Stromal cell of bone marrow (primary cell): ENCODE results near the gene RRP1.
"Not testable (repeated sequence)": the region's sequence is repeated elsewhere in the genome, so short reads cannot be mapped to it uniquely, and the experiment has no call there.

ENCODE experiments used
- DNase-seq: peaks from one replicate; pipeline ENCODE4 v3.0.0-alpha.2; 2012; ENCODE audit warnings: low read depth

Gene RRP1

DNA sequence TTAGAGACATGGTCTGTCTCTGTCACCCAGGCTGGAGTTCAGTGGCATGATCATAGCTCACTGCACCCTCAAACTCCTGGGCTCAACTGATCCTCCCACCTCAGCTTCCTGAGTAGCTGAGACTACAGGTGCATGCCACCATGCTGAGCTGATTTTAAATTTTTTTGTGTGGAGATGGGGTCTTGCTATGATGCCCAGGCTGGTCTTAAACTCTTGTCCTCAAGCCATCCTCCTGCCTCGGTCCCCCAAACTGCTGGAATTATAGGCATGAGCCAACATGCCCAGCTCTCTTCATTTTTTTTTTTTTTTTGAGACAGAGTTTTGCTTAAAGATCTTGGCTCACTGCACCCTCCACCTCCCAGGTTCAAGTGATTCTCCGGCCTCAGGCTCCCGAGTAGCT lies 50.9 kb downstream of the RRP1 start:
- no peak for DNase-seq

DNA sequence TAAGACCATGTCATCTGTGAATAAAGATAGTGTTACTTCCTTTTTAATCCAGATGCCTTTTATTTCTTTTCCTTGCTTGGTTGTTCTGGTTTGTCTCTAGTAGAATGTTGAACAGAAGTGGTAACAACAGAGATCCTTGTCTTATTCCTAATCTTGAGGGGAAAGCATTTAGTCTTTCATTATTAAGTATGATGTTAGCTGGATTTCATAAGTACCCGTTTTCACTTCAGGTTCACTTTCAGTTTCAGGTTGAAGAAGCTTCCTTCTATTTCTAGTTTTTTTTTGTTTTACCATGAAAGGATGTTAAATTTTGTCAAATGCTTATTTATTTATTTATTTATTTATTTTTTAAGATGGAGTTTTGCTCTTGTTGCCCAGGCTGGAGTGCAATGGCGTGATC lies 53.4 kb downstream of the RRP1 start:
- no peak for DNase-seq

DNA sequence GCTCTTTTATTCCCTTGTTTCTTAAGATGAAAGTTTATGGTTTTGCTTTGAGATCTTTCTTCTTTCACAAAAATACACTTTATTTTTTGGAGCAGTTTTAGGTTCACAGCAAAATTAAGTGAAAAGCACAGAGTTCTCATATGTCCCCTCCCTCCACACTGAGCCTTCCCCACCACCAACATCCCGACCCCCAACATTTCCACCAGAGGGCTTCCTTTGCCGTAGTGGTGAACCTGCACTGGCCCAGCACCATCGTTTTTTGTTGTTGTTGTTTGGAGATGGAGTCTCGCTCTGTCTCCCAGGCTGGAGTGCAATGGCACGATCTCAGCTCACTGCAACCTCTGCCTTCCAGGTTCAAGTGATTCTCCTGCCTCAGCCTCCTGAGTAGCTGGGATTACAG lies 55.5 kb downstream of the RRP1 start:
- DNase-seq, result not testable (repeated sequence)

DNA sequence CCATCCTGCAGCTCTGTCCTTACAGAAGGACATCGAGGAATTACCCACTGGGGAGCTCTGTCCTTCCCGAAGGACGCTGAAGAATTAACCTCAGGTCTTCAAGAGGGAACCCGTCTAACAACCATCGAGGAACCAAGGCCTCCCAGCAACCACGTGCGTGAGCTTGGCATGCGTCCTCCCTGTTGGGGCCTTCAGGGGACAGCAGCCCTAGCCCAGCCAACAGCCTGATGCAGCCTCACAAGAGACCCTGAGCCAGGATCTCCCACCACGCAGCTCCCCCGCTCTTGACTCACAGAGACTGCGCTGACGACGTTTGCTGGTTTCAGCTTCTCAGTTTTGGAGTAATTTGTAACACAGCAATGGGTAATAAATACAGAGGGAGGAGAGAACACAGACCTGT lies 56.0 kb downstream of the RRP1 start:
- DNase-seq, result no peak

DNA sequence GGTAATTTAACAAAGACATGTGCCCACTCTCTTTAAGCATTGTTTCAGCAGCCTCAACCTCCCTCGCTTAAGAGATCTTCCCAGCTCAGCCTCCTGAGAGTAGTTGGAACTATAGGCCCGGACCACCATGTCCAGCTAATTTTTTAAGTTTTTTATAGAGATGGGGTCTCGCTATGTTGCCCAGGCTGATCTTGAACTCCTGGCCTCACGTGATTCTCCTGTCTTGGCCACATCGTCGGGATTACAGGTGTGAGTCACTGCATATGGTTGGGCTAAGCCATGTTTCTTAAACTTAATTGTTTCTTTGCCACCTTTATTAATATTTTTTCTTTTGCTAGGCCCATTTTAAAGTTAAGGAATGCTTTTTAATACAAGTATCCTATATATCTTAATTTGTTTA lies 57.1 kb downstream of the RRP1 start:
- no peak for DNase-seq

DNA sequence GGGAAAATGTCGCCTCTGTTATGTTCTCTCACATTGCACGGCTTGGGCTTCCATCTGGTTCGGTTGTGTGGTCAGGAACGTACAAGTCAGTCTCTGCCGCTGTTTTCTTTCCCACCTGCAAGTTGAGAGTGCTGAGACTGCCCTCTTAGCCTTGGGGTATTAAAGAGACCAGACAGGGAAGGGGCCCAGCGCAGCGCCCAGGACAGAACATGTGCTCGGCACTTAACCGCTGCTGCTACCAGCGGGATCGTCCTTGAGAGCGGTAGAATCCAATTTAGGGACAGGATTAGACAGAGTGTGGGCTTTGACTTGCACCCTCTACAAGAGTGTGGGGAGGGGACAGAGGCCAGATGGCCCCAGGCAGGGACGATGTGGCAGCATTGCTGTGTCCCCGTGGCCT lies 57.9 kb downstream of the RRP1 start:
- DNase-seq, result no peak

DNA sequence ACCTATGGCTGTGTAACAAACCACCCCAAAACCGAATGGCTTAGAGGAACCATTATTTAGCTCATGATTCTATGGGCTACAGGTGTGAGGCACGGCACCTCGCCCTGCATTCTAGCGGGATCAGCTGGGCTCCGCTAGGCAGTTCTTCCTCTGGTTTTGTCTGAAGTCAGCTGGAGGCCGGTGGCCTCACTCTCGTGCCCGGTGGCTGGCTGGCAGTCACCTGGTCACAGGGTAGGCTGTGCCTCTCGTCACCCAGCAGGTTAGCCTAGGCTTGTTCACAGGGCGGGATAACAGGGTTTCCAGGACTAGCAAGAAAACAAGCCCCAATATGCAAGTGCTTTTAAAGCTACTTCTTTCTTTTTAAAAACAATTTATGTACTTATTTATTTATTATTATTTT lies 59.4 kb downstream of the RRP1 start:
- no peak for DNase-seq

DNA sequence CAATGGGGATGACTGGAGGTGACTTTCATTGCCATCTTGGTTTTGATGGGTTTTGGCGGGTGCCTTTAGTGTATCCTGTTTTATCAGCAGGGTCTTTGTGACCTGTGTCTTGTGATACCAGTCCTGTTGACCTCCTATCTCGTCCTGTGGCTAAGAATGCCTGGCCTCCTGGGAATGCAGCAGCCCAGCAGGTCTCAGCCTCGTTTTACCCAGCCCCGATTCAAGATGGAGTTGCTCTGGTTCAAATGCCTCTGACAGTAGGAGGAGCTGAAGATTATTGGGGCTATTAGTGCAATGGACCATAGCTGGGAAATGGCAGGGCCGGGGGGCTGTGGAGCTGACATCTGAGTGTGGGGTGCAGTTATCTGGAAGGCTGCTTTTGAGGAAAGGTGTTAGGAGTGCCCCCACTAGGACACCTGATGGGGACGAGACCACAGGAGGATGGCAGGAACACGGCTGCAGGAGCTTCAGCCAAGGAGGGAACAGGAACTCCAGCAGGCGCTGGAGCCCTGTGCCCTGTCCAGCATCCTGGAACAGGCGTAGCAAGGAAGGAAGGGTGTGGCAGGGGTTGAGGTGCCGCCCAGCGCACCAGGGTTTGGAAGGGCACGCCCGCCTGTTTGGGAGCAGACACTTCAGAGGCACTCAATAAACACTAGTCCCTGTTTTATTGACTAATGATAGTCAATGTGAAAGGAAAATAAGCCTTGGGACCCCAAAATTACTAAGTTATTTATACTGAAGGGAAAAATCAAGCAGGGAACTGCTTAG lies 60.3 kb downstream of the RRP1 start:
- DNase-seq, result no peak

DNA sequence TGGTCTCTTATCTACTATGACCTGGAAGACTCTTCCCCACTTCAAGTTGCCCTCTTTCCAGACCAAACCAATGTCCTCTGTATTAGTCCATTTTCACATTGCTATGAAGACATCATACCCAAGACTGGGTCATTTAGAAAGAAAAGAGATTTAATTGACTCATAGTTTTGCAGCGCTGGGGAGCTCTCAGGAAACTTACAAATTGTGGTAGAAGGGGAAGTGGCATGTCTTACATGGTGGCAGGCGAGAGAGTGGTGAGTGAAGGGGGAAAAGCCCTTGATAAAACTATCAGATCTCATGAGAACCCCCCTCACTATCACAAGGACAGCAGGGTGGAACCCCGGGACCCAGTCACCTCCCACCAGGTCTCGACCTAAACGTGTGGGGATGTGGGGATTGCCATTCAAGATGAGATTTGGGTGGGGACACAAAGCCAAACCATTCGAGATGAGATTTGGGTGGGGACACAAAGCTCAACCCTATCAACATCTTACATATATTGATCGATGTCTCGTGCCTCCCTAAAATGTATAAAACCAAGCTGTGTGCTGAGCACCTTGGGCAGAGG lies 61.4 kb downstream of the RRP1 start:
- DNase-seq, result no peak

DNA sequence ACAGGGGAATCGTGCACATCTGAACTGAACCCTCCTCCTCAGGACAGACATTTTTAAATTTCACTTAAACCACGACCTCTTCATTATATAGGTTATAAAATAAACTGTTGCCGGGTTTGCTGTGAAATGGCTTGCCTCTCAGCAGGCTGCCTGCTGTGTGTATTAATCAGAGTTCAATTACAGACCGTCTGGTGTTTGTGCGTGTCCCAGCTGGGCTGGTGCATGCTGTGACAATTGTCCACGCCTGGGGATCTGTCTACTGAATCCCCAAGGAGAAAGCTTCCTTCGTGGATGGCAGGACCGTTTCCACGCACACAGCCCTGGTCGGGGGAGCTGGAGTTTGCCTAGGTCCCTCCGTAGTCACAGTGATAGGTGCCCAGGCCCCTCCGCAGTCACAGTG lies 62.2 kb downstream of the RRP1 start:
- DNase-seq, result no peak

DNA sequence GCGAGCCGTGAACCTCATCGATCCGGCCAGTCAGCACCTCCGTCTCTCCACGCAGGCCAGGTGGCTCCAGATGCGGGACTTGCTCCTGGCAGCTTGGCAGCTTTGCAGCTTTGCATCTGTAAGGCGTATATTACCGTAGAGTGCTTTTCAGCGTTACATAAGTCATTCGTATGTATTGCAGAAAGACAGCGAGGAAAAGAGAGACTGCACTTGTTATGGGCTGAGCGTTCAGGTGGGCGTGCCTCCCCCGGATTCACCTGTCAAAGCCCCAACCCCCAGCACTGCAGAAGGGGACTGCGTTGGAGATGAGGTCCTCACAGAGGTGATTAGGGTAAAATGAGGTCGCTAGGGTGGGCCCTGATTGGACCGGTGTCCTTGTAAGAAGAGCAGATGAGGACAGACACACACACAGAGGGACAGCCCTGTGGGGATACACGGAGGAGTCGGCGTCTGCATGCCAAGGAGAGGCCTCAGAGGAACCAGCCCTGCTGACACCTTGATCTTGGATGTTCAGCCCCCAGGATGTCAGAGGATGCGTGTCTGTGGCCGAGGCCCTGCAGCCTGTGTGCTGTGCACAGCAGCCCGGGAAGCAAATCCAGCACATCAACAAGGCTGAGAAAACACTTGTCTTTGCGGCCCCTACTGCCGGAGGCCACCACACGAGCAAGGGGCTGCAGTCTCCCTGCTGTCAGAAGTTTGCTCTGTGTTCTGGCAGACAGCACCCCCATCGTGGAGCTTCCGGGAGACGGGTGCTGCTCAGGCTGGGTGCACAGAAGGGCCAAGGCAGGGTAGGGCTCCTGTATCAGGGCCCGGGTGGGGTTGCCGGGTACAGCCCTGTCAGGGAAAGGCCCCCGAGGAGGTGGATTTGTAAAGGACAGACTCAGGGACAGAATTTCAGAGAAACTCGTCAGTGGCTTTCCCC lies 64.7 kb downstream of the RRP1 start:
- DNase-seq, result no peak
